Adipose tissue (tissue), 3 donors: ENCODE measurements around the gene TMEM222. TPM values are rescaled to one million over a fixed set of nuclear protein-coding genes. Genes with fewer than 3 reads are reported as not detected.

Source experiments
- H3K27ac ChIP-seq: one replicate; pipeline ENCODE4 v1.5.1; 2013; ENCODE audit warnings: low read depth, low read length
- WGBS, 3 donors: extraction: QIAGEN DNeasy Blood & Tissue Kit; methylation state at CpG; one replicate each; pipeline ENCODE4 v1.1.7; 2013; 5-methylcytosine and 5-hydroxymethylcytosine counted together
- polyA plus RNA-seq, 3 donors: library from polyadenylated mRNA; stranded (reverse); fragments of 200-250 nt; gene quantifications; one replicate each; pipeline ENCODE4 v1.2.3, GENCODE V29; 2013
- donor health status: healthy with polysubstance abuse.
- donor health status: Bipolar disorder and iron deficiency.
- donor health status: healthy.

TMEM222 gene
- polyA plus RNA-seq, 3 donors: 27.1 to 44.9 (median 27.2) TPM

GRCh38 chr1:27333717-27334279 is 11.8 kb downstream of the TMEM222 start:
- H3K27ac ChIP-seq: no peak overlapping the region
- whole genome bisulfite sequencing, 3 donors: 90 to 96% (median 94%) methylated on average over 17 of the region's 17 CpGs

DNA sequence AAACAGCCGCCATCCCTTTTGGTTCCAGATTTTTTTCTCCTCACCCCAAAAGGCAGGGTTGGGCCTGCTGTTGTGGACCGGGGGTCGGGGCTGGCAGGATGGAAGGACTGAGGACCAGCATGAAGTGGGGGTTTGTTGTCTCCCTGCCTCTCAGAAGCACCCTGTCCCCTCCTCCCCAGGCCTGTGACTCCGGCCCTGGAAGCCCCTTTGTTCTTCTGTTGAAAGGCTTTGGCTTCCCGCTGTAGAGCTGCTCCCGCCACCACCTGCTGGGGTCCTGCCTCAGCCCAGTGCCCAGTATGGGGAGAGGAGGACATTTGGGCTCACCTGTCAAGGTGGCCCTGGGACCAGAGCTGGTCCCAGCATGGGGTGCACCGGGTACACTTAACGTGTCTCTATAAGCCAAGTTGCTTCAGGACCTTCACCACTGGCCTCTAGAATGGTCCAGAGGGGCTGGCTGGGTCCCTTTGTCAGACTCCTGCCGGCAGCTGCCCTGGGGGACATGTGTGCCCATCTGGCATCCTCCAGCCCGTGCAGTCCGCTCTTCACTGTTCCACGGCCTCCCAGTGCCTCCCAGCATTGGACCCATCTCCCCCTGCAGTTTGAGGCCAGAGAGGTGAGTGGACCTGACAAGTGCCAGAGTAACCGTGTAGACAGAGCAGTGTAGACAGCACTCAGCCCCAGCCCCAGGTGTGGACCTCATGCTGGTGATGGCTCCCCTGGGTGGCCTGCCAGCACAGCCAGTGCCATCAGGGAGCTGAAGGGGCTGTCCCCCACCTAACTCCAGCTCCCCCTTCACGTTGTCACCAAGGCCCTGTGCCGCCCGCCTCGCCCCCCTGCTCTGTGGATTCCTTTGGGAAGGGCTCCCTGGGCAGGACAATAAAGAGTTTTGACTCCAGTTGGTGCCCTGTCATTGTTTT is 13.8 kb downstream of the TMEM222 start:
- WGBS, 3 donors: 91 to 94% (median 94%) methylated on average over 16 to 17 of the region's 17 CpGs
- H3K27ac ChIP-seq: no peak overlapping the region

DNA sequence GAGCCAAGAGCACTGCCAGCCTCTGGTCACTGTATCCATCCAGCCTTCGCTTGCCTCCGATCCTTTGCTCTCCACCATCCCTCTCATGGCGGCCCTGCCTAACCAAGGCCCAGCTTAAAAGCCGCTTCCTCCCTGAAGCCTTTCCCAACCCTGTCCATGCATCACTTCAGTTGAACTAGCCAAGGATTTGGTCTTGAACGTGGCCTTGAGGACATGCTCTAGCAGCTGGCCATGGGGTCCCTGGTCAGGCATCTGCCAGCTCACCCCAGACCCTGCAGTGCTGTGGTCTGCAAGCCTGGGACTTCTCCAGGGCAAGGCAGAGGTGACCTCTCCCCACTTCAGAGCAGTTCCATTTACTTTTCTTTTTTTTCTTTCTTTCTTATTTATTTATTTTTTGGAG is 14.8 kb downstream of the TMEM222 start:
- 89 to 95% (median 90%) methylated on average over 5 of the region's 5 CpGs for WGBS, 3 donors
- H3K27ac ChIP-seq: no peak overlapping the region

DNA sequence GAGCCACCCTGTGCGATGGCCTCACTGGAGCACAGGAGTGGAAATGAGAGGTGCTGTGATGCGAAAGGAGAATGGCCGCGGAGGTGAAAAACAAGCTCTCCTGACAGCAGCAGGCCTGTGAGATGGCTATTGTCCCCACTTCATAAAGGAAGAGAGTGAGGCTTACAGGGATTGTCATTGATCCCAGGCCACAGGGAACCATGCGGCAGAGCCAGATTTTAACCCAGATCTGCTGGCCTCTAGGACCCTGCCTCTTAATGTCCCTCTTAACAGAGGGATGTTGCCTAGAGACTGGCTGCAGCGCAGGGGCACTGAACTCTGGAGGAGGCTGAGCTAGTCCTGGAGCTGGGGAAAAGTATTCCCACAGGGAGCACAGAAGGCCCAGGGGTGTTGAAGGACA is 16.8 kb downstream of the TMEM222 start:
- H3K27ac ChIP-seq: no peak overlapping the region
- WGBS, 3 donors: 94 to 97% (median 95%) methylated on average over 6 of the region's 6 CpGs

GRCh38 chr1:27339213-27339612 is 17.2 kb downstream of the TMEM222 start:
- 46 to 67% (median 46%) methylated on average over 5 of the region's 5 CpGs for WGBS, 3 donors
- no peak overlapping the region for H3K27ac ChIP-seq

DNA sequence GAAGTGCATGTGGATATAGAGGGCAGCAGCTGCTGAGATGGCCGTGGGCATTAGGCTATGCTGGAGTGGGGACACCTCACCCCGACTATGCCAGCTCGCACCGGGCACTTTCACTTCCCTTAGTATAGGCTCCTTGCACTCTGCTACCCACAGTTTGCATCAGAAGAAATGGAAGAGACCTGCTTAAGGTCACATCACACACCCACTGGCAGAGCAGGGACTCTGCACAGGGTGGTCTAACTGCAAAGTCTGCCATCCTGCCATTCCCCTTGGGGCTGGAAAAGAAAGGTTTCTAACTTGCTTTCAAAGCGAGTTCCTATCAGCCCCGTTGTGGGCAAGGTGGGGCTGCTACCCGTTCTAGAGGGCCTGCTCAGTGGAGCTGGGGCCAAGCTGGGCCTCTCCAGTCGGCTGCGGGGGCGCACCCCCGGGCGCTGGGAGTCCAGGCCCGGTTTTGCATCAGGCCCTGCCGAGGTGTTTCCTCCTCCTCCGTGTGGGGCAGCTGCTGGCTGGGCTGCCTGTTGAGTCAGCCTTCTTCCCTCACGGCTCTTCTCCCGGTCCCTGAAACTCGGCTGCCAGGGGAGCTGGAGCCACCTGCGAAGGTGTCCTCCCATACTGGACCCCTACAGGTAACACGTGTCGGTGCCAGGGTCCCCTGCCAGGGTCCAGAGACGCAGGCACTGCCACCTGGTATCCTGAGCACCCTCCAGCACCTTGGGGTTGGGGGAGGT is 19.7 kb downstream of the TMEM222 start, which contains the start of gene SYTL1:
TSS of gene SYTL1 (plus strand) at position 498 of the 728 bp plus-strand sequence. CDS start 3,313 bp downstream, outside the sequence.
- H3K27ac ChIP-seq: no peak within 1 kb of the TSS
- 16 to 31% (median 22%) methylated on average over 22 of the region's 22 CpGs for WGBS, 3 donors

DNA sequence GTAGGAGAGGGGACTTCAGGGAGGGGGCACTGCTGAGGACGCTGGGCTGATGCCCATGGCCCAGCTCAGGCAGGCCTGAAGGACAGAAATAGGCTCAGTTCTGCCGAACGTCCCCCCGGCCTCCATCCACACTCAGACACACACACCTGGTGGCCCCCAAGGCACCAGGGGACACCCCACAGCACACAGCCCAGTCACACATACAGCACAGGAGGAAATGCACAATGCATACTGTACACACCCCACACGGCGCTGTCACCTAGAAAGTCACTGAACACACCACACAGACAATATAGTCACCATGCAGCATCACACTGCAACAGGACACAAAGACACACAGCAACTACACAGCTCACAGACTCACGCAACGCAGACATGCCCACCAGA is 20.4 kb downstream of the TMEM222 start:
- WGBS, 3 donors: 33 to 62% (median 59%) methylated on average over 8 of the region's 8 CpGs
- no peak overlapping the region for H3K27ac ChIP-seq

GRCh38 chr1:27342778-27343638 is 21.0 kb downstream of the TMEM222 start:
- WGBS, 3 donors: 32 to 46% (median 39%) methylated on average over 31 of the region's 31 CpGs
- H3K27ac ChIP-seq: no peak overlapping the region

DNA sequence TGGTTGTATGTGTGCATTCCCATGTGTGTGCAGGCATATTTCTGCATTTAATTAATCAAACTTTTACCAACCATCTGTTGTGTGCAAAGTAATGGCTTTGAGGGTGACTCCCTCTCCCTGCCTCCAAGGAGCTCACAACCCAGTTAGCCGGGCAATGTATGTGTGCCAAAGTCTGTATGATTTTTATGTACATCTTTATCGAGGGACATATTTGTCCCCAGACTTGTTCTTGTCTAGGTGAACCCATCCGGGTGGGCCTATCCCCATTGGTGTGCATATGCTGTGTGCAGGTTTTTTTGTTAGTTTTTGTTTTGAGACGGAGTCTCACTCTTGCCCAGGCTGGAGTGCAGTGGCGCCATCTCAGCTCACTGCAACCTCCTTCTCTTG is 21.7 kb downstream of the TMEM222 start:
- H3K27ac ChIP-seq: no peak overlapping the region
- 41 to 58% (median 52%) methylated on average over 5 of the region's 5 CpGs for WGBS, 3 donors

- 84 to 91% (median 90%) methylated on average over 12 of the region's 12 CpGs for WGBS, 3 donors
- no peak overlapping the region for H3K27ac ChIP-seq
Measured at GRCh38 chr1:27345272-27345671, 23.3 kb downstream of the TMEM222 start.

- WGBS, 3 donors: 92 to 94% (median 93%) methylated on average over 8 of the region's 8 CpGs
- no peak overlapping the region for H3K27ac ChIP-seq
Measured at GRCh38 chr1:27346357-27346756, 24.4 kb downstream of the TMEM222 start.

DNA sequence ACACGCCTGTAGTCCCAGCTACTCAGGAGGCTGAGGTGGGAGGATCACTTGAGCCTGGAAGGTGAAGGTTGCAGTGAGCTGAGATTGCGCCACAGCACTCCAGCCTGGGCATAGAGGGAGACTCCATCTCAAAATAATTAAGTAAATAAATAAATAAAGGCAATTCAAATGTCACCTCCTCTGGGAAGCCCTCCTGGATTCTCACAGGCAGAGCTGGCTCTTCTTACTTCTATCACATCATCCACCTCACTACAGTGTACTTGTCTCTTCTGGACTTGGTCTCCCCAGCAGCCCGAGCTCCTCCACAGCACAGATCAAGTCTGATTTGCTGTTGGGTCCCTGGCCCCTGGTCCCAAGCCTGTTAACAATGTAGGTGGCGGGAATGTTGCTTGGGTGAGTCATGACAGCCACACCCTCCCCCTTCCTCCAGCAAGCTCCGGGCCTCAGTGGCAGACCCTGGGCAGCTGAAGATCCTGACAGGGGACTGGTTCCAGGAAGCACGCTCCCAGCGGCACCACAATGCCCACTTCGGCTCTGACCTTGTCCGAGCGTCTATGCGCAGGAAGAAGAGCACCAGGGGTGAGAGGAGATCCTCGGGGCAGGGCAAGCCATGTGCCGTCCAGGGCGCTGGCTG is 25.1 kb downstream of the TMEM222 start:
- WGBS, 3 donors: 76 to 89% (median 84%) methylated on average over 14 of the region's 14 CpGs
- no peak overlapping the region for H3K27ac ChIP-seq

DNA sequence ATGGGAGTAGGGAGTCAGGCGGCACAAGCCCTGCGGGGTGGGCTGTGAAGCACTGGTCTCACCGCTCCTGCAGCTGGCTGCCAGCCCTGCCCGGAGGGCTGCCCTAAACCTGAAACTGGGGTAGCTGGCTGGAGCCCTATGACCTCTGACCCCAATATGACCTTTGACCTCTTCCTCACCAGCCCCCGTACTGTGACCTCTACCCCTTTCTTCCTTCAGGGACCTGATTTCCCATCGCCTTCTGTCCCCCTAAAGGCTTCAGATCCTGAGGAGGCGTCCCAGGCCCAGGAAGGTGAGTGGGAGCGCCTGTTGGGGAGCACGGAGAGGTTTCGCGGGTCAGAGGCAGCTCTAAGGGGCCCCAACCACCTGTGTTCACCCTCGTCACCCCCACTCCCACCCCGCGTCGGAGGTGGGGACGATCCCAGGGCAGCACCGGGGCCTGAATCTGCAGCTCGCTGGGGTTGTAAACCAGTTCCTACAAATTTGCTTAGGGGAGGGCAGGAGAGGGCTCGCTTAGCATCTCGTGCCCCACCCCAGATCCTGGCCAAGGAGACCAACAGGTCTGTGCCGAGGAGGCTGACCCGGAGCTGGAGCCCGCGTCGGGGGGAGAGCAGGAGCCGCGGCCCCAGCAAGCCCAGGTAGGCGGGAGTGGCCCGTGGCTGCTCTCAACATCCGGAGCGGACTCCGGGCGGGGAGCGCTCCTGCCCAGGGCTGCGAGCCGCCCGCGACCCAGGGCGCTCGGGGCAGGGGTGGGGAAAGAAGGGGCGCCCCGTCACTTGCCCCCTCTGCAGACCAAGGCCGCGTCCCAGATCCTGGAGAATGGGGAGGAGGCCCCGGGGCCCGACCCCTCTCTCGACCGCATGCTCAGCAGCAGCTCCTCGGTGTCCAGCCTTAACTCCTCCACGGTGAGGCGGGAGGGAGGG is 27.2 kb downstream of the TMEM222 start:
- H3K27ac ChIP-seq: no peak overlapping the region
- 19 to 31% (median 29%) methylated on average over 40 to 51 of the region's 51 CpGs for WGBS, 3 donors

DNA sequence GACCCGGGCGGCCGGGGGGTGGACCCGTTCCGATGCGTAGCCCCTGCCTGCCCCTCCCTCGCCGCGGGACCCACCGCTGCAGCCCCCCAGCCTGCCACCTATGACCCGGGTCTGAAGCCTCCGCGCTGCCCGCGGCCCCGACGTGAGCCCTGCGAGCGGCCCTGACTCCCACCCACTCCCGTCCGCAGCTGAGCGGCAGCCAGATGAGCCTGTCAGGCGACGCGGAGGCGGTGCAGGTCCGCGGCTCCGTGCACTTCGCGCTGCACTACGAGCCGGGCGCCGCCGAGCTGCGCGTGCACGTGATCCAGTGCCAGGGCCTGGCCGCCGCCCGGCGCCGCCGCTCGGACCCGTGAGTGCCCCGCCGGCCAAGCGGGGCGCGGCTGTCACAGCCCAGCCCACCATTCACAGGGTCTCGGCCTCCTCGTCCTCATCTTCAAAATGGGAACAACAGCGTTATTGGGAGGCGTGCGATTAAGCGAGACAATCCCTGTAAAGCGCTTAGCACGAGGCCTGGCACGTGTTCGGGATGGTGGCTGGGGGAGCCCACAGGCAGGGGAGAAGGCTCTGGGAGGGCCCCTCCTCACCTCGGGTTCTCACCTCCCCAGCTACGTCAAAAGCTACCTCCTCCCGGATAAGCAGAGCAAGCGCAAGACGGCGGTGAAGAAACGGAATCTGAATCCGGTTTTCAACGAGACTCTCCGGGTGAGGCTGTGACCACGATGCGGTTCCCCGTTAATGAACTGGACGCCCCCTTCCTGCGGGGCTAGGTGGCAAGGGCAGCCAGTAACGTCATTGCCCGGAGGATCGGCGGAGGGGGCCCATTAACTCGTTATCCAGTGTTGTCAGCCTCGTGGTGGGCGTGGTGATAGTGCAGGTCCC is 28.1 kb downstream of the TMEM222 start:
- no peak overlapping the region for H3K27ac ChIP-seq
- WGBS, 3 donors: 34 to 38% (median 34%) methylated on average over 73 to 84 of the region's 84 CpGs

GRCh38 chr1:27350663-27351540 is 28.9 kb downstream of the TMEM222 start:
- H3K27ac ChIP-seq: no peak overlapping the region
- WGBS, 3 donors: 49 to 69% (median 52%) methylated on average over 62 of the region's 62 CpGs
